Activated CD4-positive, CD25-positive, alpha-beta regulatory T cell treated with anti-CD3 and anti-CD28 coated beads, Interleukin-2, amount 50 U/mL, for 24 hours (primary cell): ENCODE results near the gene CLASRP.

ENCODE experiments used
- ATAC-seq, 2 donors: fragments of 150-1000 bp; cut with Tn5 transposase; one replicate each; pipeline ENCODE4 v1.10.0; 2021; ENCODE audit warnings: mild to moderate bottlenecking in 1 of 2, moderate library complexity in 1 of 2

The CLASRP gene

DNA sequence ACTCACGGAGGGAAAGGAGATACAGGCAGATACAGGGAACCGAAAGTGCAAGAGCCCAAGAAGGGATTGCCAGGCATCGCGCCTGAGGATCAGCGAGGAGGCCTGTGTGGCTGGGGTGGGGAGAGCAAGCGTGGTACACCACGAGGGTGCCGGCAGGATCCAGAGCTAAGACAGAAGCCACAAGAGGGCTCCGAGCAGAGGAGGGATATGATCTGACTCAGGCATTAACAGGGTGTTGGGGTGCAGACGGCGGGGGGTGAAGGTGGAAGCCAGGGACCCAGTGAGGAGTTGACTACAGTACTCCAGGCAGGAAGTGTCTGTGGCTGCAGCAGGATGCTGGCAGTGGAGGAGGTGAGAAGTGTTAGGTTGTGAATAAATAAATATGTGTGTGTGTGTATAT lies 48.7 kb downstream of the CLASRP start:
- ATAC-seq = peak in 1 of 2 donors; percentile 11

DNA sequence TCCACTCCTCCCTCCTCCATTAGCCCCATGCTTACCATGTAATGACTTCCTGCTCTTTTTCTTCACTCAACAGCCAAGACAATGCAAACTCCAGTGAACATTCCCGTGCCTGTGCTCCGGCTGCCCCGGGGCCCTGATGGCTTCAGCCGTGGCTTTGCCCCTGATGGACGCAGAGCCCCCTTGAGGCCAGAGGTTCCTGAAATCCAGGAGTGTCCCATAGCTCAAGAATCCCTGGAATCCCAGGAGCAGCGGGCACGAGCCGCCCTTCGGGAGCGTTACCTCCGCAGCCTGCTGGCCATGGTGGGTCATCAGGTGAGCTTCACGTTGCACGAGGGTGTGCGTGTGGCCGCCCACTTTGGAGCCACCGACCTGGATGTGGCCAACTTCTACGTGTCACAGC lies 51.2 kb downstream of the CLASRP start:
- no peak for ATAC-seq

DNA sequence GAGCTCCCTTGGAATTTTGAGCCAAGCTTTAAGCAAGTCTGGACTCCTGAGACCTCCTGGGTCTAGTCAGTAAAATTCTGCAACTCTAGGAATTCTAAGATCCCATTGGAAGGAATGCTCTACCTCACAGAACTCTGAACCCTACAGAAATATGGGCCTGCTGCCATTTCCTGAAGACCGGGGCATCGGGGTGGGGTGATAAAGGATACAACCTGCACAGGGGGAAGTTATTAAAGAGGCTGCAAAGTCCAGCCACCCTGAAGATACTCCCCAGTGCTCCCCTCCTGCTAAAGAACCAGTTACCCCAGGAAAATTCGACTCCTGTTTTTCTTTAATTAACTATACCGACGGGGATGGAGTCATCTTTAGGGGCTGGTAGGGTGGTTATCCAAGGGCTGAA lies 51.8 kb downstream of the CLASRP start:
- ATAC-seq = no peak

DNA sequence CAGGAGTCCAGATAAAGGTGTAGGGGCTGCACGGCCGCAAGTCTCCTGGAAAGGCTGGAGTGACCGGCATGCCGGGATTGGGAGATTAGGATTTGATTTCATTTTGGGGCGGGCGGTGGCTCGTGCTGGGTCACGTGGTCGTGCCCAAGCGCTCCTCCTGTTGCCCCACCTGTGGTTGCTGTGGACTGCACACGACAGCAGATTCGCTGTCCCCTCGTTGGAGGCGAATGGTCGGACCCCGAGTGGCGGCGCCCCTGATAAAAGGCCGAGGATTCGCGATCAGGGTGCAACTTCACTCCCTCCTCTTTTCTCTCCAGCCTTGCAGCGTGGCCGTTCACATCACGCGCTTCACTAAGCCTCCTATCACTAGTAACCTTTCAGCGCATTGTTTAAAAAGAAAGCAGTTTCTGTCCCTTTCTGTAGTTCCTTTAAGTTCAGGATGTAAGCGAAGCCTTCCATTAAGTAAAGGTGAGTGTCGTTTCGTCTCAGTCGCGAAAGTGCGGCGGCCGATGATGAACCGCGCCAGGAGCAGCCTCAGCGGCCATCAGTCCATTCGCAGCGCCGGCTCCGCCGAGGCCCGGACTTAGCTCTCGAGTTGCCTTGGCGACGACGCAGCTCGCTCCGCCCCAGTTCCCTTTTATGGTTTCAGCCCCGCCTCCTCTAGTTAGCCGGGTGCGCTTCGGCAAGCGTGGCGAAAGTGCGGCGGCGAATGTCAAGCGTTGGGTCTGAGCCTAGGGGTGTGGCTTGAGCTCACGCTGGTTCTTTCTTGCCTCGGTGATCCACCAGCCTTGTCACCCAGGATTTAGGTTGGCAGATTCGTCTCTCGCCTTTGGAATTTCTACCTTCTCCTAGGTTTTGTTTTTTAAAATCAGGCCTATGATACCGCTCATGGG lies 52.4 kb downstream of the CLASRP start:
- peak; percentile 75 to 86 for ATAC-seq

DNA sequence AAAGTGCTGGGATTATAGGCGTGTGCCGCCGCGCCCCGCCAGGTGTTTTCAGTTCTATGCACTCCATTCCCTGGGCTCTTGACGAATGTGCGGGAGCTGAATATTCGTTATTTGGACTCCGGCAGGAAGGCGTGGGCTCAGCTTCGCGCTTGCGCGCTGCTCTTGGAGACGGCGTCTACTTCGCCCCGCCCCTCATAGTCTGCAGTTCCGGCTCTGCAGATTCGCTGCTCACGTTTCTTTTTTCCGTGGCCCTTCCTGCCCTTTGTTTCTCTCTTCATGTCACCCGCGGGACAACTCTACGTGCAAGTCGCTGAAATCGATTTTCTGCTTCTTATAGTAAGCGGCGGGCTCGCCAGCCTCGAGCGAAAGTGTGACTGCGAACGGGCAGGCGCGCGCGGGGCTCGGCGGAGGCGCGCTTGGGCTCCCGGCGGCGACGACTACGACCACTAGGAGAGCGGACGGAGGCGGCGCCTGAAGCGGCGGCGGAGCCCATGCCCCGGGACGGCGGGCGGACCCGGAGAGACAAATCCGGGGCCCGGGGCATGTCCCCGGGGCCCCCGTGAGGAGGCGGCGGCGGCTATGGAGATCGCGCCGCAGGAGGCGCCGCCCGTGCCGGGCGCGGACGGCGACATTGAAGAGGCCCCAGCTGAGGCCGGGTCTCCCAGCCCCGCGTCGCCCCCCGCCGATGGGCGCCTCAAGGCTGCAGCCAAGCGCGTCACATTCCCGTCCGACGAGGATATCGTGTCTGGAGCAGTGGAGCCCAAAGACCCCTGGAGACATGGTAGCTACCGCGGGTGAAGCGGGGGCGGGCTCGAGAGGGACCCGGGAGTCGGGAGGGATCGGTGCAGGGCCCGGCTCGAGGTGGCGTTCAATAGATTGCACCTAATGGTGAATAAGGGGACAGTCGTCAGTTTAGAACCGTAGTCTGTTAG lies 54.2 kb downstream of the CLASRP start, which contains the start of gene PPP1R37:
Gene PPP1R37, plus strand, starts transcription at position 433 of the 932 bp plus-strand sequence. Its CDS starts 147 bp downstream, at position 580.
- ATAC-seq = peak; percentile 72 to 78

DNA sequence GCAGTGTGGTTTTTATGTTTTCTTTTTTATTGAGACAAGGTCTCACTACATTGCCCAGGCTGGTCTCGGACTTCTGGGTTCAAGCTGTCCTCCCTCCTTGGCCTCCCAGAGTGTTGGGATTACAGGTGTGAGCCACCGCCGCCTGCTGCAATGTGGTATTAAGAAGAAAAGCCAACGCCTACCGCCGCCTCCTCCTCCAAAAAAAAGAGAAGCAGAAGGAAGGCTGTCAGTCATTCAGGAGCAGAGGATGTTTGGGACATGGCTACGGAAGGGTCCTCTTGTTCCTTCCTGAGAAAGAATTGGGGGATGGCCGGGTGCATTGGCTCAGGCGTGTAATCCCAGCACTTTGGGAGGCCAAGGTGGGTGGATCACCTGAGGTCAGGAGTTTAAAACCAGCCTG lies 55.3 kb downstream of the CLASRP start:
- ATAC-seq = no peak

DNA sequence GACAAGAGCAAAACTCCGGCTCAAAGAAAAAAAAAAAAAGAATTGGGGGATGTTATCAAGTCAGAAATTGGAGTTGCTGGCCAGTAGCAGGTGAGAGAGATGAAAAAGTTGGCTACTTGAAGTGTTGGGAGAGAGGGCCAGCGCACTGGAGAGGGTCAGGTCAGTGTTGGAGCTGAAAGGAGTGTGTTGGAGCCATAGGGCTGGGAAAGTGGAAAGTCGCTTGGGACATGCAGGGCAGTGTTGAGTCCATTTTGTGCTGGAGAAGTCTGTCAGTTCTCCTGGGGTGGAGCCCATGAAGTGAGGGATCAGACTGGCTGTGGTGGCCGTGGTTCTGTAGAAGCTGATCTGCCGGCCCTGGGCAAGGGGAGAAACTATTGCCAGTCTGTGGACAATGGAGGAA lies 55.9 kb downstream of the CLASRP start:
- ATAC-seq = no peak

DNA sequence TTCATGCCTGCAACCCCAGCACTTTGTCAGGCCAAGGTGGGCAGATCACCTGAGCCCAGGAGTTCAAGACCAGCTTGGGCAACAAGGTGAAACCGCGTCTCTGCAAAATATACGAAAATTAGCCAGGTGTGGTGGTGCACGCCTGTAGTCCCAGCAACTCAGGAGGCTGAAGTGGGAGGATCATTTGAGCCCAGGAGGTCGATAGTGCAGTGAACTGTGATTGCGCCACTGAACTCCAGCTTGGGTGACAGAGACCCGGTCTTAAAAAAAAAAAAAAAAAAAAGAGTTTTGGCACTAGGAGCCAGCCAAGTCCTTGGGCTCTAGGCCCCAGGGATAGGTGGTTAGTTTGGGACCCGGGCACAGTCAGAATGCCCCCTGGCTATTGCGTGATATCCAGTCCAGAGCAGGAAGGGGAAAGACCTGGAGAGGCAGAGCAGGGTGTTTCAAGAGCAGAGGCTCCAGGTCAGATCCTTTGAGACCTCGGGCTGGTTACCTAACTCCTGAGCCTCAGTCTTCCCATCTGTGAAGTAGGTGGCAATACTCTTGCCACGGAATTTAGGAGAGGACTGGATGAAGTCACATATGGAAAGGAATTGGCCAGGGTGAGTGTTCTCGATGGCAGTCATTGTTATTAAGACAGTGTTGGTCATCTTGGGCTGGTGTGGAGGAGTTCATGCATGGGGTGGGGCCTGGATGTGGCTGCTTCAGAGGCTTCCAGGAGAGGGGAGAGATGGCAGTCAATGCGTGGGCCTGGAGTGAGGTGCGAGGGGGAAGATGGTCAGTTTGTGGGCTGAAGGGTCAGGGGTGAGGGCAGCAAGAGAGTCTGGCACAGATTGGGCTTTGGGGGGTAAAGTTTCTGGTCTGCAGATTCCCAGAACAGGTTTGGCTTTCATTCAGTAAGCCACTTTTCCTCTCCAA lies 56.9 kb downstream of the CLASRP start:
- no peak for ATAC-seq

DNA sequence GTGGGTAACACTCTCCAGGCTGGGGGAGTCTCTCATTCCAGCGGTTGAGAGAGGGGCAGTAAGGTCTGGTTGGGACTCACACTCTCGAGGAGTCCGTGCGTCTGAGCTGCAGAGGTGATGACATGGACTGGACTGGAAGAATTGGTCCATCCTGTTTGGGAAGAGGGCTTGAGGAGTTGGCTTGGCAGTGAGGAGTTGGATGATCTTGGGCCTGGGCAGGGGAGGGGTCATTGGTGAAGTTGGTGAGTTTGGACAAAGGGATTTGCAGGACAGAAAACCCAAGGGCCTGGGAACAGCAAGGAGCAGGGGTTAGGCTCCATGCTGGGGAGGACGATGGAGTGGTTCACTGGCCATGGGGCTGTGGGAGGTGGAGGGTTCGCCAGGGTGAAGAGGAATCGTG lies 57.9 kb downstream of the CLASRP start:
- no peak for ATAC-seq

DNA sequence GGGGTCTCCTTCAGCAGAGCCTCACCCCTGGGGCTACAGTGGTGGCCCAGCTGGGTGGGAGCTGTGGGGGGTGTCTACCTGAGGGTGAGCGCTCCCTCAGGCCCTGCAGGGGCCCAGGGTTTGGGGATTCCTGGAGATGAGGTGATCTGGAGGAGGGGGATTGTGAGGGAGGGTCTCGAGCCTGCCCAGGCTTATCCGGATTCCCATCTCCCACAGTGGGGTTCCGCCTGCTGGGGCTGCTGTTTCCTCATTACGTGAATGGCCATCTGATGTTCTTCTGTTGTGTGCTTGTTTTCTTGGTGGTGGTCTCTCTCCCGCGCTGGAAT lies 58.6 kb downstream of the CLASRP start:
- ATAC-seq = no peak

DNA sequence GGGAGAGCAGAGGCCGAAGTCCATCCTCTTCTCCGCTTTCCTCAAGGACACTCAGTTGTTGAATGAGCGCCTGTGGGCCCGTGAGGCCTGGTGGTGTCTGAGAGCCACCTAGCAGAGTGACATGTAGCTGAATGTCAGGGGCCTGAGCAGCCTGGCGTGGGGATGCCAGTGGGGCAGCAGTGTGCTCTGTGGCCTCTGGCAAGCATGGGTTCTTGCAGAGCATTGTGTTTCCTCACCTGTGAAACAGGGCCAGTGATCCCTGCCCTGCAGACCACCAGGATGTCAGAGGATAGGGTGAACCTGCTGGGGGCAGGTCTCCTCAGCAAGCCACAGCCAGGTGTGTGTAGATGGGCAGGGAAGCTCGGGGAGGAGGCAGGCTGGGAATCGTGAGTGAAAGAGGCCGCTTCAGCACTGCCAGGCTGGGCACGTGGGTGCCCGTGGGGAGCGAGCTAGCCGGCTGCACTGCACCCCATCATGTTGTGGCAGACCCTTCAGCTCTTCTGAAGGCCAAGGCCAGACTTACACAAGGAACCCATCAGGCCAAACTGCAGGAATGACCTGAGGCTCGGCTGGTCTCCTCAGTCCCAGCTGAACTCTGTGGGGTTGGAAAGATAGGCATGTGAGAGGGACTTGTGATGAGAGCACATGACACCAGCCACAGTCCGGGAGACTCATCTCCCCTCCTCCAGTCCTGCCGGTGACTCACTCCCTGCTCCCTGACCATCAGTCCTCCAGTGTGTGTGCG lies 59.1 kb downstream of the CLASRP start:
- no peak for ATAC-seq

DNA sequence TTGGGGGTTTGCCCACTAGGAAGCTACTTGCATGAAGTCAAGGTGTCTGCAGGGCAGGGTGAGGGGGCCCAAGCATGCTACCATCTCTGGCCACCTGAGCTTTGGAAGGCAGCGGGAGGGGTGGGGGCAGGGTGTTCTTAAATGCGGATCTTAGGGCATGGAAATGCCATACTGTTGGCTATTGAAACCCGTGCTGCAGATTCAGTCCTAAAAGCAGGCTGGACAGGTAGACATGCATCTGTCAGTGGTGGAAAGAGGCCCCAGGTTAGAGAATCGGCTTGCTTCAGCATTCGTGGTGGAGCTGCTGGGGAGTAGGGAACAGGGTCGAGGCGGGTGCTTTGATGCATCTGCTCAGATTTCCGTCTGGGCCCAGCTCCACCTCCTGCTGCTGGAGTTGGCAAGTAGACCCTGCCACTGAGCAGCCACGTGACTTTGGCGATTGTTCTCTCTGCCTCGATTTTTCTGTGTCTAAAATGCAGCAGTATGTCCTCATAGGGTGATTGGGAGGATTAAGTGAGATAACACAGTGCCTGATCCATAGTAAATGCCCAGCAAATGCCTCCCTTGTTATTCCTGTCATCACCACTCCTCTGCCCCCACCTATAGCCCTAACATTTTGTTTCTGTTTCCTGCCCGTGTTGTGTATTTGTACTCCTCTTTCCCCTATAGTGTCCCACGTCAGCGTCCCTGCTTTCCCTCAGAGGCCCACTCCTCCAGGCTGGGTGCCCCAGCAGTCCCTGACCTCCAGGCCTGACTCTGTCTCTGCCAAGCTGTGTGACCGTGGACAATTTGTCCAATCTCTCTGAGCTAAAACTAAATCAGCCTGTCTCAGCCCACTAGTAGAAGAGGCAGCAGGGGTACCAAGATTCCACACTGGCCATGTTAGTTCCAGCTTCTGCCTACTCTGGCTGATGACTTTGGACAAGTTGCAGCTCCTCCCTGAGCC lies 59.9 kb downstream of the CLASRP start:
- ATAC-seq = no peak

DNA sequence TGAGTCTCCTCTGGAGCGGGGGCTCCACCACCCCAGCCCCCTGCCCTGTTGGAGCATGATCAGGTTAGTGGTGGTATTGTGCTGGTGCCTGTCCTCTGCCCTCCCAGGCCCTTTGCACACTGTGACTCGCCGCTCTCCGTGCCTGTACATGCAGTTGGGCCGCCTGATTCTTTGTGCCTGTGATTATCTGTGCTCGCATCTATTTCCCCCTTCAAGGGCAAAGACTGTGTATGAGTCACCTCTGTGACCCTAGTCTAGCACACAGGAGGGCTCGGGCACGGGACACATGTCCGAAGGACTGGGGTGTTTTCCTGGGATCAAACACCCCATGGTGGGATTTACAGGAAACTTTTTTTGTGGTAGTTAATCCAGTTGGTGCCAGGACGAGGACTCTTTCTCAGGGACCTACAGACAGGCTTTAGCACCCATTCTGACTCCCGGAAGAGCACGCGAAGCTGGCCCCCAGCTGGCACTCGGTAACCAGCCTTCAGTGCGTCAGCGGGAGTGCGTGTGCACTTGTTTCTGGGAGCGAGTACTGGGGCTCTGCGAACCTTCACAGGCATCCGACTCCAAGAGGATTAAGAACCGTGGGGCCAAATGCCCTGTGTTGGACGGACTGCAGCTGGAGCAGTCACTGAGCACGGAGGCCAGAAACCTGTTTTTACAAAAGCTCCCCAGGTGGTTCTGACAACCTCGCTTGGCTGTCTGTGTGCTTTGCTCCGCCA lies 60.8 kb downstream of the CLASRP start:
- ATAC-seq = no peak

DNA sequence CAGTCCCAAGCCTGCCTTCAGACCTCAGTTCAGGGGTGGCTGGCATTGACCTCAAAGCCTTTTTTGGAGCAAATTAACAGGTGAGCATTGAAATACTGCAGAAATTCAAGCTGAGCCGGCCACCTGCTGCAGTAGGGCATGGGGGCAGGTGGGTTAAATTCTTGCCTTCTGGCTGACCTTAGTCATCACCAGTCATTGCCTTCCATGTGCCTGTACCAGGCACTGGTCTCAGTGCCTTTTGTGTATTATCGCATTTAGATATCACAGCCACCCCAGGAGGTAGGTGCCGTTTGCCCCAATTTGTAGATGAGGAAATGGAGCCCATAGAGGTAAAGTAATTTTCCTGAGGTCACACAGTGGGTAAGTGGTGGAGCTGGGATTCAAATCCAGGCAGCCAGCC lies 61.4 kb downstream of the CLASRP start:
- ATAC-seq = no peak

DNA sequence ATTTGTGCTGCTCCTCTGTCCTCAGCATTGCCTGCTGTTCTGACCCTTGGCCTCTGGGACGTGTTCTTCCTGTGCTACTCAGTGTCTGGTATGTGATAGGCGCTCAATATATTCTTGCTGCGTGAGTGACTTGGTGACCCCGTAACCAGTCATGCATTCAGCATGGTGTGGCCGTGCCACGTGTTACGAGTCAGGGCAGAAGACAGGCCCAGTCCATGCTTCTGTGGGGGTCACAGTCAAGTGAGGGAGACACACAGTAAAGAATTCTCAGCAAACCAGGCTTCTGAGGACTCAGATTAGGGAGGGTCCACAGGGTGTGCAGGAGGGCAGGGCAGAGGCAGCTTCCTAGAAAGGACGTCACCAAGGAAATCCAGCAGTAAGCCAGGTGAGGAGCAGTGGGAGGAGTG lies 62.0 kb downstream of the CLASRP start:
- ATAC-seq = no peak

DNA sequence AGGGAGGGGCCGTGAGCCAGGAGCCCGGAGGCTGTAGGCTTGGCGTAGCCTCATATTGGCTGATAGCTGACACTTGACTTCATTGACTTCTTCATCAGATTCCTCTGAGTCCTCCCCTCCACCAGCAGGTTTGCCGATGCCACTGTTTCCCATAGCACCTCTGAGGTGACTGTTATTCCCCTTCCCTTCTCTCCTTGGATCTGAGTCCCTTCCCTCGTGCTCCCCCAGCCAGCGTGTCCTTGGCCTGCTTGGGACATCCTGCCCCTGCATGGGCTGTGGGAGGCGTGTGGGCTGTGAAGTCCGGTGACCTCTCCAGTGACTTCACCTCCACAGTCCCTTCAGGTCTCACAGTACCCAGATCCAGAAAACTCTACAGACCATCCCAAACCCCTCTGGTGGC lies 63.0 kb downstream of the CLASRP start:
- ATAC-seq = no peak

DNA sequence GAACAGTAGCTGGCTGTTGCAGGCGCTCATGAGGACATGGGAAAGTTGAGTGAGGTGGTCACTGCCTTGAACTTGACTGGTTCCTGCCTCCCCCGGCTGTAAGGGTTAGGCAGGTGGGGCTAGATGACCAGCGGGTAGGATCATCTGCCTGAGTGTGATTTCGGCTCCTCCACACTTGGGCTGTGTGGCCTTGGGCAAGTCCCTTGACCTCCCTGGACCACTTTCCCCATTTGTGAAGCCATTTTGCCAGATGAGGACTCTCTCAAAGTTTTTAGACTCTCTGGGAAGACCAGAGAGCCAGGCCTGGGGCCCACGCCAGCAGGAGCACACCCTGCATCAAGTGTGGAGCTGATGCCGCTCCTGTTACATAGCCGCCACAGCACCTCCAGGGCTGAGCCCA lies 63.6 kb downstream of the CLASRP start:
- ATAC-seq = no peak

DNA sequence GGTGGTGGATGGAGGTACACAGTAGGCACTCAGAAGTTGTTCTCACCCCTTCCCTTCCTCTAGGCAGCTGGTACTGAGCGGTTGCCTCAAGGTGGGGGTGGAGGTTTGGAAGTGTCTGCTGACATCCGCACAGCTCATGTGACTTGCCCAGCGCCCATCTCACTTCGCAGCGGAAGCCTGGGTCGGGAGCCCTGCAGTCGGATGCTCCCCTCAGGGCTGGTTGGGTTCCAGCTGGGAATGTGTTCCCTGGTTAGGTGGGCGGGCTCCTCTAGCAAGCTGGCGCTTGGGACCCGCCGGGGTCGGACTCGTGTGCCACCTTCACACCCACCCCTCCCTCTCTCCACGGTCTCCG lies 64.3 kb downstream of the CLASRP start:
- ATAC-seq = peak; percentile 19 to 77

DNA sequence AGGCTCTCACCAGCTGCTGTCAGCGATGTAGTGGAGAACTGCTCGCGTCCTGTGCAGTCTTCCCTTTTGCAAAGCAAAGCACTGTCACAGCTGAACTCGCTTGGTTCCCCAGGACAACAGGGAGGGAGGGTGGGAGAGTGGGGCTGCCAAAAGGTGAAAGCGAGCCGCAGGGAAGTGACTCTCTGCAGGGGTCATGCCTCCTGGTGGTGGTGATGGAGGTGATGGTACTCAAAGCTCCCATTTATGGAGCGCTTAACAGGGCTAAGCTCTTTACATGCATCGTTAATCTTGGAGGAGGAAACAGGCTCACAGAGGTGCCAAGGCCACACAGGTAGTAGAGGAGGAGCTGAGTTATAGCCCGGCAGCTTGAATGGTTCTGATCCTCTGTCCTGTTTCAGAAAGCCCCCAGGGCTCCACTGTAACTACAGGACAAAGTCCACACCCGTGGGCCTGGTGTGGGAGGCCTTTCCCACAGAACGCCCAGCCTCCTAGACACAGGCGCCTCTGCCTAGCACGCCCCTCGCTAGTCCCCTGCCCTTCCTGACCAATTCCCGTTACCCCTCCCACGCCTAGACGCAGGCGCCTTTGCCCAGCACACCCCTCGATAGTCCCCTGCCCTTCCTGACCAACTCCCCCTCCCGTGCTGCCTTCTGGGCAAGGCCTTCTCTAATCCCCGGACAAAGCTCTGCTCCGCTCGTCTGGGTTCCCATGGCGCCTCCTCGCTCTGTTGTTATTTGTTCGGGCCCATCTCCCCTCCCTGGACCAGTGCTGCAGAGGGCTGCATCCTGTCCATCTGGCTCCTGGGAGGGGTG lies 64.9 kb downstream of the CLASRP start:
- peak in 1 of 2 donors; percentile 12 for ATAC-seq
